Measurements from ENCODE around the gene COL9A2.

COL9A2 gene

GRCh38 chr1:40317394-40318074 lies 448 bp upstream of the COL9A2 start:
- DNase-seq, result no peak

- DNase-seq, result no peak
These were observed 1.1 kb downstream of the COL9A2 start for GRCh38 chr1:40315795-40316594.

- DNase-seq, result peak; percentile 83
These were observed 1.8 kb downstream of the COL9A2 start for GRCh38 chr1:40315239-40315794.

GRCh38 chr1:40314721-40315238 lies 2.3 kb downstream of the COL9A2 start:
- DNase-seq, result no peak

GRCh38 chr1:40313958-40314720 lies 2.9 kb downstream of the COL9A2 start:
- no peak for DNase-seq

- DNase-seq, result peak; percentile 40
These were observed 3.6 kb downstream of the COL9A2 start for GRCh38 chr1:40313329-40313957.

- no peak for DNase-seq
These were observed 4.6 kb downstream of the COL9A2 start for GRCh38 chr1:40312238-40313205.

- no peak for DNase-seq
These were observed 5.4 kb downstream of the COL9A2 start for GRCh38 chr1:40311692-40312091.

- no peak for DNase-seq
These were observed 6.0 kb downstream of the COL9A2 start for GRCh38 chr1:40310983-40311642.

GRCh38 chr1:40310129-40310461 lies 7.0 kb downstream of the COL9A2 start:
- no peak for DNase-seq

GRCh38 chr1:40309374-40310128 lies 7.5 kb downstream of the COL9A2 start:
- no peak for DNase-seq

GRCh38 chr1:40308036-40308727 lies 8.9 kb downstream of the COL9A2 start:
- no peak for DNase-seq

- DNase-seq, result no peak
These were observed 9.9 kb downstream of the COL9A2 start for GRCh38 chr1:40307186-40307585.

- DNase-seq, result no peak
These were observed 10.8 kb downstream of the COL9A2 start for GRCh38 chr1:40306296-40306695.

- no peak for DNase-seq
These were observed 11.2 kb downstream of the COL9A2 start for GRCh38 chr1:40305871-40306270.

GRCh38 chr1:40305451-40305850 lies 11.6 kb downstream of the COL9A2 start:
- no peak for DNase-seq

GRCh38 chr1:40303790-40304189 lies 13.3 kb downstream of the COL9A2 start:
- no peak for DNase-seq

GRCh38 chr1:40303051-40303771 lies 13.9 kb downstream of the COL9A2 start:
- no peak for DNase-seq

GRCh38 chr1:40302475-40302874 lies 14.6 kb downstream of the COL9A2 start:
- no peak for DNase-seq
